Osteocyte (in vitro differentiated cells): ENCODE results near the gene FUBP3. TPM values are rescaled to one million over a fixed set of nuclear protein-coding genes. Genes with fewer than 3 reads are reported as not detected.

Experiments used
- DNase-seq: peaks from one replicate; pipeline ENCODE4 v3.0.0; 2021; ENCODE audit warnings: mixed read lengths; ENCODE audit not compliant: unreplicated experiment; ENCODE audit errors: extremely low spot score
- H3K27ac Mint-ChIP-seq: one replicate; pipeline ENCODE4 v1.8.0; 2021; ENCODE audit warnings: mild to moderate bottlenecking, mixed read lengths; ENCODE audit not compliant: unreplicated experiment
- H3K27me3 Mint-ChIP-seq: one replicate; pipeline ENCODE4 v1.8.0; 2021; ENCODE audit warnings: mixed read lengths; ENCODE audit not compliant: unreplicated experiment
- H3K36me3 Mint-ChIP-seq: one replicate; pipeline ENCODE4 v1.8.0; 2021; ENCODE audit warnings: mixed read lengths; ENCODE audit not compliant: unreplicated experiment
- H3K4me1 Mint-ChIP-seq: one replicate; pipeline ENCODE4 v1.8.0; 2021; ENCODE audit warnings: mixed read lengths; ENCODE audit not compliant: unreplicated experiment
- H3K4me3 Mint-ChIP-seq: one replicate; pipeline ENCODE4 v1.8.0; 2021; ENCODE audit warnings: mild to moderate bottlenecking, moderate library complexity, mixed read lengths; ENCODE audit not compliant: unreplicated experiment
- H3K9me3 Mint-ChIP-seq: one replicate; pipeline ENCODE4 v1.8.0; 2021; ENCODE audit warnings: mixed read lengths; ENCODE audit not compliant: unreplicated experiment
- total RNA-seq: library from RNA; stranded (reverse); gene quantifications from 2 replicates; pipeline ENCODE4 v1.2.1, GENCODE V29; 2021
- TF ChIP-seq, protein P1 (sequence below): fragments of 200-600 bp; sonication (generic); IDR thresholded peaks from 2 replicates; pipeline ENCODE4 v1.5.0; 2021; ENCODE audit warnings: antibody characterized with exemption, mild to moderate bottlenecking, moderate library complexity

The FUBP3 gene
- total RNA-seq, 1 donor from 2014 or later: 72.7 TPM

DNA sequence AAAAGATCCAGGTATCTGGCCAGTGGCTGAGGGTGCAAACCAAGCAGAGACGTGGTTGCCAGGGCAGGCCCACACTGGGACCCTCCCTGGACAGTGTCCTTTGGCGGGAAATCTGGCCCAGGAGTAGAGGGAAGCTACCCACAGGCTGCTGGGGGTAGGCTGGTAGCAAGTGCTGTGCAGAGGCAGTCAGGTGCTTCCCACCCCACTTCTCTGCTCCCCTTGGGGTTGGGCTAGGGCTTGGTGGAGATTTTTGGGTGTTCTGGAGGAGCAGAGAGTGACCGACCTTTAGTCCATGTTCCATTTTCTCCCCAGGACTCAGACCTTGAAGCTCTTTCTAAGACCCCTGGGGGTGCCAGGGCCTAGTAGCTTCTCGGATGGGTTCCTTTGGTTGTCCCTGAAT lies 90.6 kb downstream of the FUBP3 start:
- H3K4me1 Mint-ChIP-seq: peaks cover 18% of the 10 kb centered on the region
- DNase-seq: no peak
- peaks cover 32% of the 10 kb centered on the region for H3K27me3 Mint-ChIP-seq
- TF ChIP-seq, protein P1, sequence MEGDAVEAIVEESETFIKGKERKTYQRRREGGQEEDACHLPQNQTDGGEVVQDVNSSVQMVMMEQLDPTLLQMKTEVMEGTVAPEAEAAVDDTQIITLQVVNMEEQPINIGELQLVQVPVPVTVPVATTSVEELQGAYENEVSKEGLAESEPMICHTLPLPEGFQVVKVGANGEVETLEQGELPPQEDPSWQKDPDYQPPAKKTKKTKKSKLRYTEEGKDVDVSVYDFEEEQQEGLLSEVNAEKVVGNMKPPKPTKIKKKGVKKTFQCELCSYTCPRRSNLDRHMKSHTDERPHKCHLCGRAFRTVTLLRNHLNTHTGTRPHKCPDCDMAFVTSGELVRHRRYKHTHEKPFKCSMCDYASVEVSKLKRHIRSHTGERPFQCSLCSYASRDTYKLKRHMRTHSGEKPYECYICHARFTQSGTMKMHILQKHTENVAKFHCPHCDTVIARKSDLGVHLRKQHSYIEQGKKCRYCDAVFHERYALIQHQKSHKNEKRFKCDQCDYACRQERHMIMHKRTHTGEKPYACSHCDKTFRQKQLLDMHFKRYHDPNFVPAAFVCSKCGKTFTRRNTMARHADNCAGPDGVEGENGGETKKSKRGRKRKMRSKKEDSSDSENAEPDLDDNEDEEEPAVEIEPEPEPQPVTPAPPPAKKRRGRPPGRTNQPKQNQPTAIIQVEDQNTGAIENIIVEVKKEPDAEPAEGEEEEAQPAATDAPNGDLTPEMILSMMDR: no peak
- no peak overlapping the region for H3K4me3 Mint-ChIP-seq
- no peak overlapping the region for H3K27ac Mint-ChIP-seq
- no peaks in the 10 kb centered on the region for H3K36me3 Mint-ChIP-seq
- no peaks in the 10 kb centered on the region for H3K9me3 Mint-ChIP-seq

DNA sequence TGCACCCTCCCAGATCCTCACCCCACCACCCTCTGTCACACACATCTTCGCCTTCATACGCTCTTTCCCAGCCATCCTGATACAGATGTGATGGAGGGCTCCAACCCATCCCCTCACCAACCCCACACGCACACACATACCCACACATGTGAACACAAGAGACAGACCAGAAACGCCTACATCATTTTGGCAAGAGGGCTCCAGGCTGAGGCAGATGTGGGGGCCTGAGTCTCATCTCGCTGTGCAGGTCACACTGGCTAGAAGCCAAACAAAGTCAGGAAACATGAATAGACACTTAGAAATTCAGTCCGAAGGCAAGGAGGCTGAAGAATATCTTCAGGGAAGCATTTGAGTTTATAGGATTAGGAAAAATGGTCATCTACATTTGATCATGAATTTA lies 91.3 kb downstream of the FUBP3 start:
- DNase-seq: no peak
- Mint-ChIP-seq H3K4me3 (no peak overlapping the region), H3K27me3 (peaks cover 28% of the 10 kb centered on the region), H3K36me3 (no peaks in the 10 kb centered on the region), H3K4me1 (peaks cover 13% of the 10 kb centered on the region), H3K9me3 (no peaks in the 10 kb centered on the region), H3K27ac (no peak overlapping the region)
- TF ChIP-seq, protein P1: no peak

GRCh38 chr9:130672466-130672865 lies 93.1 kb downstream of the FUBP3 start:
- DNase-seq: no peak
- TF ChIP-seq, protein P1: no peak
- Mint-ChIP-seq H3K27me3 (peaks cover 13% of the 10 kb centered on the region), H3K4me3 (no peak overlapping the region), H3K36me3 (no peaks in the 10 kb centered on the region), H3K4me1 (peaks cover 11% of the 10 kb centered on the region), H3K9me3 (no peaks in the 10 kb centered on the region), H3K27ac (peak overlapping the region; percentile 10)

- no peak overlapping the region for H3K4me3 Mint-ChIP-seq
- peaks cover 8% of the 10 kb centered on the region for H3K27me3 Mint-ChIP-seq
Measured at GRCh38 chr9:130672933-130673615, 93.7 kb downstream of the FUBP3 start.

GRCh38 chr9:130675396-130675795 lies 96.0 kb downstream of the FUBP3 start:
- TF ChIP-seq, protein P1: no peak
- no peak overlapping the region for H3K27ac Mint-ChIP-seq
- H3K4me3 Mint-ChIP-seq: no peak overlapping the region
- H3K27me3 Mint-ChIP-seq: peaks cover 4% of the 10 kb centered on the region
- H3K9me3 Mint-ChIP-seq: no peaks in the 10 kb centered on the region
- DNase-seq: no peak
- peaks cover 11% of the 10 kb centered on the region for H3K4me1 Mint-ChIP-seq
- H3K36me3 Mint-ChIP-seq: no peaks in the 10 kb centered on the region

More at GRCh38 chr9:130672933-130673615, 93.7 kb downstream of the FUBP3 start:
- Mint-ChIP-seq H3K4me1 (peaks cover 11% of the 10 kb centered on the region), H3K9me3 (no peaks in the 10 kb centered on the region), H3K36me3 (no peaks in the 10 kb centered on the region), H3K27ac (no peak overlapping the region)
- no peak for DNase-seq
- TF ChIP-seq, protein P1: no peak
